A549 (cell line): ENCODE measurements around the gene TMEM179.

Experiments used
- BHLHE40 ChIP-seq: IDR thresholded peaks from 2 replicates; pipeline ENCODE4 v1.6.1; 2012; ENCODE audit warnings: low read depth, low read length, inconsistent platforms
- CHD4 ChIP-seq: fragments of 200-600 bp; sonication (generic); IDR thresholded peaks from 2 replicates; pipeline ENCODE4 v1.6.1; 2016; ENCODE audit warnings: antibody characterized with exemption, mild to moderate bottlenecking, borderline replicate concordance
- CTCF ChIP-seq: fragments of >200 bp; sonication (Bioruptor Twin); formaldehyde crosslinking; IDR thresholded peaks from 3 replicates; pipeline ENCODE4 v1.5.1; 2016
- ELK1 ChIP-seq: fragments of 150-350 bp; IDR thresholded peaks from 2 replicates; pipeline ENCODE4 v1.6.1; 2014; ENCODE audit warnings: low read depth, mild to moderate bottlenecking, low read length
- EP300 ChIP-seq, 2 experiments: fragments of >200 bp; sonication (Bioruptor Twin); formaldehyde crosslinking; IDR thresholded peaks; 2 replicates in 1 of 2; 3 replicates in 1 of 2; pipeline ENCODE4 v1.6.1; 2016 to 2017
- ESRRA ChIP-seq: fragments of 150-350 bp; IDR thresholded peaks from 2 replicates; pipeline ENCODE4 v1.6.1; 2014; ENCODE audit warnings: mild to moderate bottlenecking, low read length, borderline replicate concordance
- POLR2A ChIP-seq: IDR thresholded peaks from 2 replicates; pipeline ENCODE4 v1.6.1; 2012; ENCODE audit warnings: mild to moderate bottlenecking, low read length
- REST ChIP-seq: fragments of 200-600 bp; sonication (generic); IDR thresholded peaks from 2 replicates; pipeline ENCODE4 v1.6.1; 2016; ENCODE audit warnings: antibody characterized with exemption, mild to moderate bottlenecking, moderate library complexity
- RFX5 ChIP-seq: fragments of 450-650 bp; IDR thresholded peaks from 2 replicates; pipeline ENCODE4 v1.7.1; 2014; ENCODE audit warnings: antibody characterized with exemption, mild to moderate bottlenecking, moderate library complexity
- RNF2 ChIP-seq: fragments of 200-600 bp; sonication (generic); IDR thresholded peaks from 2 replicates; pipeline ENCODE4 v1.6.1; 2016; ENCODE audit warnings: low read depth, mild to moderate bottlenecking, antibody characterized with exemption, moderate library complexity, borderline replicate concordance
- USF2 ChIP-seq: fragments of 450-650 bp; IDR thresholded peaks from 2 replicates; pipeline ENCODE4 v1.6.1; 2014; ENCODE audit warnings: antibody characterized with exemption
- ZSCAN20 ChIP-seq: fragments of 250-450 bp; sonication (Bioruptor Pico); IDR thresholded peaks from 2 replicates; pipeline ENCODE4 v1.8.0; 2022; ENCODE audit warnings: mild to moderate bottlenecking, moderate library complexity

- no peak for TF ChIP-seq RNF2
- TF ChIP-seq CHD4: no peak
- no peak for TF ChIP-seq CTCF
- TF ChIP-seq BHLHE40: no peak
- no peak for TF ChIP-seq ZSCAN20
- TF ChIP-seq EP300 (IDR thresholded peaks at IDR 0.05): no peak
- TF ChIP-seq ESRRA: no peak
- no peak for TF ChIP-seq ELK1
- TF ChIP-seq RFX5: no peak
- TF ChIP-seq POLR2A: no peak
- no peak for TF ChIP-seq USF2
- TF ChIP-seq REST: no peak
Observed at GRCh38 chr14:104560586-104560945, 44.0 kb downstream of the TMEM179 start.
